Transverse colon (tissue), 4 donors: ENCODE measurements around the gene TTC21A.

ENCODE experiments used
- POLR2AphosphoS5 ChIP-seq, 3 donors: sonication (generic); formaldehyde crosslinking; IDR thresholded peaks; one replicate each; pipeline ENCODE4 v1.6.1; 2016; ENCODE audit warnings: antibody characterized with exemption in 3 of 3
- TF ChIP-seq, protein P1 (sequence below), 5 experiments: fragments of 200-600 bp in 3 of 5; fragments of 450-650 bp in 2 of 5; sonication (generic) in 3 of 5; IDR thresholded peaks; 1 replicate in 2 of 5; 2 replicates in 3 of 5; pipeline ENCODE4 v1.5.1; 2016 to 2017; ENCODE audit warnings: antibody characterized with exemption in 5 of 5, inconsistent platforms in 3 of 5, mild to moderate bottlenecking in 2 of 5, moderate library complexity in 1 of 5

DNA sequence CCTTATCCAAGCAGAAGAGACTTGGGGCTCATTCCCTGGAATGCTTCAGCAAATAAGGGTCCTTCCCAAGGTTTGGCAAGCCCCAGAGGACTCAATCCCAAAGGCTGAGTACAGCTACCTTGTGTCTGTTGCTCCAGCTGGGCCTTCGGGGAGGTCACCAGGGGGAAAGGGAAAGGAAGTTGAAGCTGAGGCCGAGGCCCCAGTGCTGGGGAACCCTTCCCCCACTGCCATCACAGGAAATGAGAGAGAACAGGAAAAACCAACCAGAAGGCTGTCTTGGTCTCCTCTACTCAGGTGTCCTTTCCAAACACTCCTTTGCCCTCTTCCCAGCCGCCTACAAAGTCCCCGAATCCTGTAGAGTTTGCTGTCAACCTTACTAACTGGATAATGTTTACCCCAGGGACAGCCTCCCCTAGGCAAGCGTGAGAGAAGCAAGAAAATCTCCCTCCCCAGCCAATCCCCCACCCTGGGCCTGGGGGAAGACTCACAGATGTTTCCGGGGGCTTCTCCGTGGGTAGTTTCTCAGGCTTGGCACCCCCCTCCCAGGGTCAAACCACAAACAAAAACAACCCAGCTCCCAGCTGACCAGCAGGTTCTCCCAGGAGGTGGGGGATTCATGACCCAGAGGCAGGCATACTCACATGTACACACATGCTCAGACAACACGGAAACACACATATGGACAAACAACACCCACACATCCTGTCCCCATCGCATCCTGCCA is 40.4 kb downstream of the TTC21A start:
- TF ChIP-seq POLR2AphosphoS5 (IDR thresholded peaks at IDR 0.05), result no peak
- TF ChIP-seq, protein P1, sequence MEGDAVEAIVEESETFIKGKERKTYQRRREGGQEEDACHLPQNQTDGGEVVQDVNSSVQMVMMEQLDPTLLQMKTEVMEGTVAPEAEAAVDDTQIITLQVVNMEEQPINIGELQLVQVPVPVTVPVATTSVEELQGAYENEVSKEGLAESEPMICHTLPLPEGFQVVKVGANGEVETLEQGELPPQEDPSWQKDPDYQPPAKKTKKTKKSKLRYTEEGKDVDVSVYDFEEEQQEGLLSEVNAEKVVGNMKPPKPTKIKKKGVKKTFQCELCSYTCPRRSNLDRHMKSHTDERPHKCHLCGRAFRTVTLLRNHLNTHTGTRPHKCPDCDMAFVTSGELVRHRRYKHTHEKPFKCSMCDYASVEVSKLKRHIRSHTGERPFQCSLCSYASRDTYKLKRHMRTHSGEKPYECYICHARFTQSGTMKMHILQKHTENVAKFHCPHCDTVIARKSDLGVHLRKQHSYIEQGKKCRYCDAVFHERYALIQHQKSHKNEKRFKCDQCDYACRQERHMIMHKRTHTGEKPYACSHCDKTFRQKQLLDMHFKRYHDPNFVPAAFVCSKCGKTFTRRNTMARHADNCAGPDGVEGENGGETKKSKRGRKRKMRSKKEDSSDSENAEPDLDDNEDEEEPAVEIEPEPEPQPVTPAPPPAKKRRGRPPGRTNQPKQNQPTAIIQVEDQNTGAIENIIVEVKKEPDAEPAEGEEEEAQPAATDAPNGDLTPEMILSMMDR (IDR thresholded peaks at IDR 0.05), result no peak
